GM18873 (cell line): Measurements from ENCODE around the gene SUMO2.
A peak's percentile ranks its signal among the peaks of the same experiment; 100 is the strongest.
"Not testable (repeated sequence)": the region's sequence is repeated elsewhere in the genome, so short reads cannot be mapped to it uniquely, and the experiment has no call there.

ENCODE experiments used
- ATAC-seq: cut with Tn5 transposase; IDR thresholded peaks from one replicate; pipeline ENCODE4 v1.9.1; 2021; ENCODE audit warnings: mild to moderate bottlenecking, moderate library complexity, moderate number of reproducible peaks; ENCODE audit not compliant: unreplicated experiment, low FRiP score

The SUMO2 gene

DNA sequence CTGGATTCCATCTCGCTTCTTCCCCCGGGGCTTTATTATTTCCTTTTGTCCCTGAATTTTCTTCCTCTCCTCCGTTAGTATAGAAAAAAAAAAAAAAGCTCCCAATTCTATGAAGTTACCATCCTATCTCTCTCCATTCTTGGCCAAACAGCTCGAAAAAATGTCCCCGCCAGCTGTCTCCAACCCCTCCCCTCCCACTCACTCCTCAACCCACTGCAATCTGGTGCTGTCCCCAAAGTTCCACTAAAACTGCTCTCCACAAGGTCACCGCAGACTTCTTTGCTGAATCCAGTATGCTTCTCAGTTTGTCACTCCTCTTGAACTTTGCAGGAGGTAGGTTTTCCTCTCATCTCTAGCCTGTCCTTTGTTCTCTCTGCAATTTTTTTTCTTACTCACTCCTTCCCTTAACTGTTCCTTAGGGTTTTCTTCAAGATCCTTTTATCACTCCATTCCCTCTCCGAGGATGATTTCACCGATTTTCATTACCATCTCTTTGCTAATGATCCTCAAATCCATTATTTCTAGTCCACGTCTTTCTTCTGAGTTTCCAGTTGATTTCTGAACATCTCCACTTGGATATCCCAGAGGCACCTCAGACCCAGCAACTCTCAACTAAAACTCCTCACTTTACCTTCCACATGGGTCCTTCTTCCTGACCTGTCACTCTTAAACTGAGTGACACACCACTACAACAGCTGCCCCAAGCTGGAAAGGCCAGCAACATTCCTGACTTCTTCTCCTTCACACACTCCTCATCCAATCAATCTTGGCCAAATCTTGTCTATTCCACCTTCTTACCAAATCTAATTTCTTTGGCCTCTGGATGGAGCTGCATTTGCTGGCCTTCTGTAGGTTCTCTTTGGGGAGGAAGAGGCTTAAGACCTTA, 1.5 kb upstream of the SUMO2 start:
- no peak for ATAC-seq

DNA sequence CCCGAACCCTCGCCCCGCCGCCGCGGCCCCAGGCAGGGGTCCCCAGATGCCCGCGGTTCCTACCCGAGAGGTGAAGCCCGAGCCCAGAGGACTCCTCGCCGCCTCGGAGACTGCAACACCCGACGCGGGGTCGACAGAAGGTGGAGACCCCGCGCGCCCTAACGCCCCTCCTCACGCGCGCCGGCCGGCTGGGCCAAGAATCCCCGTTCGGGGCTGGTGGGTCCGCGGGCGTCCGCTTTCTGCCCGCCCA, 515 bp downstream of the SUMO2 start:
- ATAC-seq, result no peak

GRCh38 chr17:75181608-75182318, 996 bp downstream of the SUMO2 start:
- no peak for ATAC-seq

- no peak for ATAC-seq
These were observed 1.6 kb downstream of the SUMO2 start for GRCh38 chr17:75181110-75181509.

DNA sequence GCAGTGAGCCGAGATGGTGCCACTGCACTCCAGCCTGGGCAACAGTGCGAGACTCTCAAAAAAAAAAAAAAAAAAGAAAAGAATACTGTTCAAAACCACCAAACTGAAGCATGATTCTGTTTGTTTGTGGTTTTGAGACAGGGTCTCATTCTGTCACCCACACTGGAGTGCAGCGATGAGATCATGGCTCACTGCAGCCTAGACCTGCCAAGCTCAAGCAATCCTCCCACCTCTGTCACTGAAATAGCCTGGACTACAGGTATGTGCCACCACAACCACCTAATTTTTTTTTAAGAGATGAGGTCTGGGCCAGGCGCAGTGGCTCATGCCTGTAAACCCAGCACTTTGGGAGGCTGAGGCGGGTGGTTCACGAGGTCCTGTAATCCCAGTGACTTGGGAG, 4.3 kb downstream of the SUMO2 start:
- no peak for ATAC-seq

DNA sequence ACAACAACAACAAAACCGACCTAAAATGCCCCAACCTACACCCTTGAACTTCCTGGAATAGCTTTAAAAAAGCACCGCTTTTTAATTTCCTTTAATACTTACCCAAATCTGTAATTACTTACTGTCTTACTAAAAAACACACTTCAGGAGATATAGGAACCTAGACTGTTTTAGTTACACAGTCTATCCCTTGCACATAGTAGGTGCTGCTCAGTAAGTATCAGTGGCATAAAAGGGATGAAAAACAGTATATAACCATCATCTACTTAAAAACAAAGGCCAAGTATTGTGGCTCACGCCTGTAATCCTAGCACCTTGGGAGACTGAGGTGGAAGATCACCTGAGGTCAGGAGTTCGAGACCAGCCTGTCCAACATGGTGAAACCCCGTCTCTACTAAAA, 6.1 kb downstream of the SUMO2 start:
- ATAC-seq, result no peak

- ATAC-seq, result no peak
These were observed 7.8 kb downstream of the SUMO2 start for GRCh38 chr17:75174996-75175395.

- ATAC-seq, result no peak
These were observed 9.2 kb downstream of the SUMO2 start for GRCh38 chr17:75173526-75173925.

- ATAC-seq, result no peak
These were observed 13.8 kb downstream of the SUMO2 start for GRCh38 chr17:75168998-75169397.

DNA sequence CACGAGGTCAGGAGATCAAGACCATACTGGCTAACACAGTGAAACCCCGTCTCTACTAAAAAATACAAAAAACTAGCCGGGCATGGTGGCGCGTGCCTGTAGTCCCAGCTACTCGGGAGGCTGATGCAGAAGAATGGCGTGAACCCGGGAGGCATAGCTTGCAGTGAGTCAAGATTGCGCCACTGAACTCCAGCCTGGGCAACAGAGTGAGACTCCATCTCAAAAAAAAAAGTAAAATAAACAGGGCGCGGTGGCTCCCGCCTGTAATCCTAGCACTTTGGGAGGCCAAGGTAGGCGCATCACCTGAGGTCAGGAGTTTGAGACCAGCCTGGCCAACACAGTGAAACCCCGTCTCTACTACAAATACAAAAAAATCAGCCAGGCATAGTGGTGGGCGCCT, 18.2 kb downstream of the SUMO2 start:
- not testable (repeated sequence) for ATAC-seq

- ATAC-seq, result no peak
These were observed 19.7 kb downstream of the SUMO2 start for GRCh38 chr17:75163074-75163473.

DNA sequence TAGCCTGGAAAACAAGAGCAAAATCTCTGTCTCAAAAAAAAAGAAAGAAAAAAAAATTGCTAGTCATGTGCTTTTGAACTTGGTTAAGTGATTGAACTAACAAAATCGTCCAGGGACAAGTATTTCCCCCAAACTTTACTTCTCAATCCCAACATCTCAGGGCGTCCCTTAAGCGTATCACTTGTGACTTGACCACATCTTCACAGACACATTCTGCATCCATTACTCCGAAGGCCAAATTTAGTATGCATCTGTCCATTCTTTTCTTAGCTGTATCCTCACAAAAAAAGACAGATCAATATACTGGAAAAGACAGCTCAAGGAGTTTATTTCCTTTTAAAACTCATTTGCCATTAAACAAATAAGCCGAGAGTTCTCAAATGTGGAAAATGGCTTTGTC, 22.5 kb downstream of the SUMO2 start:
- no peak for ATAC-seq

GRCh38 chr17:75159196-75160031, 23.3 kb downstream of the SUMO2 start:
- ATAC-seq, result no peak

GRCh38 chr17:75158480-75158879, 24.3 kb downstream of the SUMO2 start:
- not testable (repeated sequence) for ATAC-seq

DNA sequence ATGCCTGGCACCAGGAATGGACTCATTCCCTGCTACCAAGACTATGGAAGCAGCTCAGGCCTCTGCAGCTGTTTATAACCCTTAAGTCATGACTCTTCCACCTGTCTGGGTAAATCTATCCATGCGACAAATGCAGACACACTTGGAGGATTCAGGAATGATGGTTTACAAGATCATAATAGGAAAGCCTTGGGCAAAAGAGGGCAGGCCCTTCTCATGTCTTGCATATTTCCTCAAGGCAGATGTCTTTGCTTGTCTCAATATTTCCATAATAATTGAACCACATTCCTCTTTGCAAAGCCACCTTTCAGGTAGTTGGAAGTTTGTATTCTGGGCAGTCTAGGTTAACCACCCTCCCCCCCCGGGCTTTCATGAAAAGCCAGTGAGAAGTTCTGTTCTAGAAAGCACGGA, 27.6 kb downstream of the SUMO2 start:
- ATAC-seq, result no peak

DNA sequence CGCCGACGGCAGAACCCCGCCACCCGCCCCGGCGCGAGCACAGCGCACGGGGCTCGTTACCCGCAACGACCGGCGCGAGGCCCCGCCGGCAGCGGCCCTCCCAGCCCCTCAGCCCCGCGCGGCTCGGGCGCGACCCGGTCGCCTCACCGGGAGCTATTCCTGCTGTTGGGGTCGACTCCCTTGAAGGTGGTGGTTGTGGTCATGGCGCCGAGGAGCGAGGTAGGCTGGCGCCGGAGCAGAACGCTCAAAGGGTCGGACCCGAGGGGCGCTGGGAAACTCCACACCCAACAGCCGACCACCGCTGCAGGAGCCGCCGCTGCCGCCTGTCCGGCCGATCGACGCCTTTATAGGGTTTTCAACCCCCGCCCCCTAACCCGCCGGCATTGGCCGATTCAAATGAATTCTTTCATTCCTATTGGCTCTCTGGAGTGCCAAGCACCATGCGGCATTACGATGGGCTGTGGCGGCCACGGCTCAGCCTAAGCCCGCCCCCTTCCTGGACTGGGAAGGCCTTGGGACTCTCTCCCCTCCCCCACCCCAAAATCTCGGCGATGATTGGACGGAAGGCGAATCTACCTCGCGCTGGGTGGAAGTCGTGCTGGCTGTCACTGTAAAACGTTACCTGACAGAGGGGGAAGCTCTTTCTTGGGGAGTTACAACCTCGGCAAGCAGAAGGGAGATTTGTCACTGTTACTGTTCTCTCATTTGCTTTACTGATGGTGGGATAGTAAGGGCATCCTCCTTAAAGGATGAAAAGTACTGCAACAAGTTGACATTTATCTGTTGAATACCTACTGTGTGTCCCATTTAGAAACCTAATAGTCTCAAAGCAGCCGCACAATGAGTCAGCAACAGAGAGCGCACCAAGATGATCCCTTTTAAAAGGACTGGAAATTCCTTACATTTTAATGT, 28.3 kb downstream of the SUMO2 start, which contains the start of gene JPT1:
TSS of gene JPT1 (minus strand) at position 318 of the 912 bp plus-strand sequence. CDS start at position 203, 115 bp downstream.
- peak; percentile 92 for ATAC-seq

GRCh38 chr17:75153780-75154194, 29.0 kb downstream of the SUMO2 start:
- ATAC-seq, result peak; percentile 3

DNA sequence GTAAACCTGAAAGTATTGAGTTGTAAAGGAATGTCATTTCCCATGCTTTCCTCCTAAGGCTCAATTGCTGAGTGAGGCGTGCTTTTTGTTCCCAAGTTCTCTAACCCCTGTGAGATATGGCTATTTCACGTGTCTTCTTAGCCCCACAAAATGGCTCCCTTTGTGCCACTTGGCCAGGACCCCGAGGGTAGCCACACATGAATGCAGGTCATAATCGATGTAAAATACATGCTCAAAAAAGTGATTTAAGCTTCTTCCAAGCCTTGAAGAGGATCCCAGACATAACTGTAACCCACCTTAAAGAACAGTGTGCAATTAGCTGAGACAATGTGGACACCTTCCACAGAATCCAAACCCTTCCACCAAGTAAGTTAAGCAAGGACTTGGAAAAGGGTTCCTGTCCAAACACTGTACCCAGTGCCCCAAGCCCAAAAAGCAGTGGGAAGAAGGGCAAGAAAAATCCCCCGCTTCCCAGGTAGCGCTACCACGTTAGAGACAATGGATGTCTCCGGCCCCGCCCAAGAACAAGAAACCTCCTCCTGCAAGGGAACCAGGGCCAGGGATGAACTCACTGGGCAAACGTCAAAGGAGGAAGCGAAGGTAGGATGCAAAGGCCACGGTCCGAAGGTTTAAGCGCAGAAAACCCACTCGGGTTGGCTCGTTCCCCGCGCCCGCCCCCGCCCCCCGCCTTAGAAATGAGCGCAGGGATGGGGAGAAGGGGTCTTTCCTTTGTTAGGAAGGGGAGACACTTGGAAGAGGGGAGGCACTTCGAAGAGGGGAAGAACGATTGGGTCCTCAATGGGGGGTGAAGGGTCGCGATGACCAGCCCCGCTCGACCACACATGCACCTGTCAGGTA, 29.6 kb downstream of the SUMO2 start:
- no peak for ATAC-seq

DNA sequence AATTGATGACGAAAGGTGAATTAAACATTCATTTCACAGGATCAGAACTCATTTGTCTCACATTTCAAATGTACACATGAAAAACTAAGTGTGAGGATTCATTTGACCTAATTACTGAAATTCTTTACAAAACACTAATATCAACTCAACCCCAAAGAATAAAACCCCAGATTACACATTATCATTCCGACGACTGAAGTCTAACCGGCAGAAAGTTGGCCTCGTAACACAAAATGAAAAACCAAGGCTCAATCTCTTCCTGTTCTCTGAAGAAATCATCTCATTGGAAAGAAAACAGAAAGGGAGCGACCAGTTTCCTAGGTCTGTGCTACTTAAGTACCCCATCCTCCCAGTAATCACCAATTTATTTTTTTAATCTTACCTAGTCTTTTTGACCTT, 30.2 kb downstream of the SUMO2 start:
- no peak for ATAC-seq
